ENCODE measurements around the gene DMC1. TPM values are rescaled to one million over a fixed set of nuclear protein-coding genes. Genes with fewer than 3 reads are reported as not detected.
"Not testable (repeated sequence)": the region's sequence is repeated elsewhere in the genome, so short reads cannot be mapped to it uniquely, and the experiment has no call there.

DMC1 gene
- total and polyA plus RNA-seq, 2 of the 13 experiments (the other 11 are each of a cell fraction or from before 2014, with no cell fraction given), result 0.82 TPM; not detected in 1

DNA sequence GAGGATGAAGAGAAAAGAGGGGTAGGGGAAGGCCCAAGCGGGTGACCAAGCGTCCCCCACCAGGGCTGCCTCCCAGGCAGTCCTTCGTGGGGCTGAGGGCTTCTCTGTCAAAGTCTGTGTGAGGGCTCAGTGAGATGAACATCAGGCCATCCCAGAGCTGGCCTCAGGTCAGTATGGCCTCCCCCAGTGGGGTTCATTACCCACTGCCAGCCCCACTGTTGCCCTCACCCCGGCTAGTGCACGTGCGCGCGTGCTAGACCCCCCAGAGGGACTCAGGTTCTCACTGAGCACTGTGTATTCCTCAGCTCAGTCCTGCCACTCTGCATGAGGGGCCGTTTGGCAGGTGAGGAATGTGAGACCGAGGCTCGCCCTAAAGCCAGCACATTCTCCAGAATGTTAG is 98.7 kb downstream of the DMC1 start:
- H3K36me3 ChIP-seq (replicated peaks in 1 of 2; ENCODE audit: control insufficient read depth in 1 of 2, insufficient read depth in 2 of 2, low read length in 2 of 2), result no peaks in the 10 kb centered on the region
- DNase-seq (ENCODE audit: low spot score) (no peak), ATAC-seq (no peak), FAIRE-seq (no peak)
- H3K4me2 ChIP-seq (ENCODE audit: low read depth, low read length), result no peak overlapping the region
- in situ Hi-C loops (cut with HindIII; ENCODE audit: extremely low pct_ligation_motif_present, low pct_unique_long_range_greater_than_20kb), result no loop called here
- peaks cover 28% of the 10 kb centered on the region for H3K4me1 ChIP-seq (ENCODE audit: insufficient read depth, low read length)
- no peak overlapping the region for H3K9ac ChIP-seq (ENCODE audit: insufficient read depth, low read depth, low read length)
- no peaks in the 10 kb centered on the region for H3K9me3 ChIP-seq (ENCODE audit: low read length)
- WGBS (ENCODE audit: low lambda C conversion rate), result 96% methylated on average over 11 of the region's 11 CpGs
- no peak overlapping the region for H3K27ac ChIP-seq (ENCODE audit: extremely low read length, insufficient read depth, low read length)
- no peak for TF ChIP-seq FOXK2 (IDR thresholded peaks at IDR 0.05)
- no peak for TF ChIP-seq ATF1 (CRISPR knock-in tag; IDR thresholded peaks at IDR 0.05)
- TF ChIP-seq SIN3B (IDR thresholded peaks at IDR 0.05; ENCODE audit: low read length), result no peak
- no peak for TF ChIP-seq RFX1 (IDR thresholded peaks at IDR 0.05)
- no peak for TF ChIP-seq DPF2 (CRISPR knock-in tag; IDR thresholded peaks at IDR 0.05; ENCODE audit: borderline replicate concordance, low read depth)
- TF ChIP-seq ZFP90 (CRISPR knock-in tag; IDR thresholded peaks at IDR 0.05; ENCODE audit: borderline replicate concordance), result no peak
- no peak for TF ChIP-seq MED13 (CRISPR knock-in tag; IDR thresholded peaks at IDR 0.05)
- TF ChIP-seq SMC3 (IDR thresholded peaks at IDR 0.05; ENCODE audit: low read length), result no peak
- no peaks in the 10 kb centered on the region for H4K20me1 ChIP-seq (ENCODE audit: insufficient read depth, low read length)
- H3K27me3 ChIP-seq (ENCODE audit: control insufficient read depth in 1 of 2, insufficient read depth in 2 of 2, low read length in 2 of 2), result peaks cover 0 to 10% of the 10 kb centered on the region in 2 experiments; a peak in 3 of 5 replicates
- intact Hi-C loops (cut with micrococcal nuclease; ENCODE audit: unreplicated experiment), result no loop called here
- no peak overlapping the region for H2AFZ ChIP-seq (ENCODE audit: low read length)
- no peaks in the 10 kb centered on the region for H3K79me2 ChIP-seq (ENCODE audit: insufficient read depth, low read length)
- H3K4me3 ChIP-seq (replicated peaks in 1 of 3; ENCODE audit: insufficient read depth in 1 of 3, low read depth in 2 of 3, low read length in 3 of 3), result no peak overlapping the region
- BruUV-seq (replicated peaks), result no TSS peak
- ChIA-PET CTCF (ENCODE audit: low intra/inter-chr PET ratio, low total read pairs) (no interaction called here), POLR2A (no interaction called here)

DNA sequence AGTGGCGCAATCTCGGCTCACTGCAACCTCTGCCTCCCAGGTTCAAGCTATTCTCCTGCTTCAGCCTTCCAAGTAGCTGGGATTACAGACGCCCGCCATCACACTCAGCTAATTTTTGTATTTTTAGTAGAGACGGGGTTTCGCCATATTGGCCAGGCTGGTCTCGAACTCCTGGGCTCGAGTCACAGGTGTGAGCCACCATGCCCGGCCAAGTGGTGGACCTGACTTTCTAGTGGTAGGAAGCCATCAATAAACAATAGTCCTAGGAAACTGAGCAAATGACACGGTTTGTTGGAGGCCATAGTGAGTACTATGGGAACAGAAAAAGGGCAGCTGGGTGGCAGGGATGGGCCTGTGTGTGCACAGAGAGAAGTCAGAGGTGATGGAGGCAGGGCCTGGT is 99.8 kb downstream of the DMC1 start:
- peaks cover 39% of the 10 kb centered on the region for H3K4me1 ChIP-seq (ENCODE audit: insufficient read depth, low read length)
- H3K36me3 ChIP-seq (replicated peaks in 1 of 2; ENCODE audit: control insufficient read depth in 1 of 2, insufficient read depth in 2 of 2, low read length in 2 of 2); ATAC-seq; H3K9me3 ChIP-seq (ENCODE audit: low read length); DNase-seq (ENCODE audit: low spot score); H3K27ac ChIP-seq (ENCODE audit: extremely low read length, insufficient read depth, low read length); CTCF ChIA-PET (ENCODE audit: low intra/inter-chr PET ratio, low total read pairs); FAIRE-seq; H2AFZ ChIP-seq (ENCODE audit: low read length); in situ Hi-C loops (cut with HindIII; ENCODE audit: extremely low pct_ligation_motif_present, low pct_unique_long_range_greater_than_20kb); H3K79me2 ChIP-seq (ENCODE audit: insufficient read depth, low read length); H3K27me3 ChIP-seq (ENCODE audit: control insufficient read depth in 1 of 2, insufficient read depth in 2 of 2, low read length in 2 of 2); H3K9ac ChIP-seq (ENCODE audit: insufficient read depth, low read depth, low read length); BruUV-seq (replicated peaks); H3K4me2 ChIP-seq (ENCODE audit: low read depth, low read length); H3K4me3 ChIP-seq (replicated peaks in 1 of 3; ENCODE audit: insufficient read depth in 1 of 3, low read depth in 2 of 3, low read length in 3 of 3); intact Hi-C loops (cut with micrococcal nuclease; ENCODE audit: unreplicated experiment); H4K20me1 ChIP-seq (ENCODE audit: insufficient read depth, low read length): not testable (repeated sequence)
- WGBS (ENCODE audit: low lambda C conversion rate), result 94% methylated on average over 10 of the region's 10 CpGs
- POLR2A ChIA-PET, result interaction anchor here (0.7 kb wide), 1 partner anchor 13 kb away, joined by 3 read pairs; no protein-coding TSS in a partner anchor
